ENCODE results near the gene ZPR1.
"Not testable (repeated sequence)": the region's sequence is repeated elsewhere in the genome, so short reads cannot be mapped to it uniquely, and the experiment has no call there.

ZPR1 gene

GRCh38 chr11:116771935-116772334, 15.9 kb downstream of the ZPR1 start:
- Histone ChIP-seq H3K4me1 (ENCODE audit: insufficient read depth, poor library complexity, severe bottlenecking) (peaks cover 18% of the 10 kb centered on the region), H3K9me3 (ENCODE audit: severe bottlenecking) (no peaks in the 10 kb centered on the region), H3K36me3 (ENCODE audit: low read depth) (peaks cover 25% of the 10 kb centered on the region), H3K4me3 (ENCODE audit: severe bottlenecking) (peak overlapping the region; percentile 95), H3K27ac (ENCODE audit: poor library complexity, severe bottlenecking) (peak overlapping the region; percentile 83), H3K27me3 (ENCODE audit: insufficient read depth, poor library complexity, severe bottlenecking) (peaks cover 3% of the 10 kb centered on the region)
- no peak for TF ChIP-seq CTCF (IDR thresholded peaks at IDR 0.05; ENCODE audit: poor library complexity, severe bottlenecking)
- ATAC-seq (ENCODE audit: low read depth) = no peak
- no peak for DNase-seq (ENCODE audit: low spot score)

GRCh38 chr11:116762132-116762531, 25.7 kb downstream of the ZPR1 start:
- H3K27ac ChIP-seq (ENCODE audit: poor library complexity, severe bottlenecking) = no peak overlapping the region
- ATAC-seq (ENCODE audit: low read depth) (no peak), DNase-seq (ENCODE audit: low spot score) (no peak)
- no peaks in the 10 kb centered on the region for H3K4me1 ChIP-seq (ENCODE audit: insufficient read depth, poor library complexity, severe bottlenecking)
- peaks cover 91% of the 10 kb centered on the region for H3K36me3 ChIP-seq (ENCODE audit: low read depth)
- no peaks in the 10 kb centered on the region for H3K27me3 ChIP-seq (ENCODE audit: insufficient read depth, poor library complexity, severe bottlenecking)
- no peak overlapping the region for H3K4me3 ChIP-seq (ENCODE audit: severe bottlenecking)
- H3K9me3 ChIP-seq (ENCODE audit: severe bottlenecking) = no peaks in the 10 kb centered on the region
- TF ChIP-seq CTCF (IDR thresholded peaks at IDR 0.05; ENCODE audit: poor library complexity, severe bottlenecking) = no peak

- H3K9me3 ChIP-seq (ENCODE audit: severe bottlenecking); DNase-seq (ENCODE audit: low spot score); H3K27ac ChIP-seq (ENCODE audit: poor library complexity, severe bottlenecking); H3K4me3 ChIP-seq (ENCODE audit: severe bottlenecking); H3K27me3 ChIP-seq (ENCODE audit: insufficient read depth, poor library complexity, severe bottlenecking); ATAC-seq (ENCODE audit: low read depth); H3K4me1 ChIP-seq (ENCODE audit: insufficient read depth, poor library complexity, severe bottlenecking): not testable (repeated sequence)
- H3K36me3 ChIP-seq (ENCODE audit: low read depth) = peaks cover 96% of the 10 kb centered on the region
These were observed 31.8 kb downstream of the ZPR1 start for GRCh38 chr11:116756044-116756443.

- Histone ChIP-seq H3K4me1 (ENCODE audit: insufficient read depth, poor library complexity, severe bottlenecking) (no peaks in the 10 kb centered on the region), H3K27me3 (ENCODE audit: insufficient read depth, poor library complexity, severe bottlenecking) (no peaks in the 10 kb centered on the region), H3K36me3 (ENCODE audit: low read depth) (peaks cover 79% of the 10 kb centered on the region), H3K4me3 (ENCODE audit: severe bottlenecking) (no peak overlapping the region), H3K27ac (ENCODE audit: poor library complexity, severe bottlenecking) (no peak overlapping the region), H3K9me3 (ENCODE audit: severe bottlenecking) (no peaks in the 10 kb centered on the region)
- no peak for ATAC-seq (ENCODE audit: low read depth)
- TF ChIP-seq CTCF (IDR thresholded peaks at IDR 0.05; ENCODE audit: poor library complexity, severe bottlenecking) = no peak
- DNase-seq (ENCODE audit: low spot score) = no peak
These were observed 37.6 kb downstream of the ZPR1 start for GRCh38 chr11:116750070-116750718.

- DNase-seq (ENCODE audit: low spot score) (no peak), ATAC-seq (ENCODE audit: low read depth) (no peak)
- peaks cover 12% of the 10 kb centered on the region for H3K36me3 ChIP-seq (ENCODE audit: low read depth)
- H3K4me3 ChIP-seq (ENCODE audit: severe bottlenecking) = no peak overlapping the region
- TF ChIP-seq CTCF (IDR thresholded peaks at IDR 0.05; ENCODE audit: poor library complexity, severe bottlenecking) = no peak
- no peaks in the 10 kb centered on the region for H3K27me3 ChIP-seq (ENCODE audit: insufficient read depth, poor library complexity, severe bottlenecking)
- H3K9me3 ChIP-seq (ENCODE audit: severe bottlenecking) = no peaks in the 10 kb centered on the region
- no peak overlapping the region for H3K27ac ChIP-seq (ENCODE audit: poor library complexity, severe bottlenecking)
- H3K4me1 ChIP-seq (ENCODE audit: insufficient read depth, poor library complexity, severe bottlenecking) = no peaks in the 10 kb centered on the region
These were observed 45.7 kb downstream of the ZPR1 start for GRCh38 chr11:116742104-116742503.
